H9 (cell line): ENCODE results near the gene FOXO1. TPM values are rescaled to one million over a fixed set of nuclear protein-coding genes. Genes with fewer than 3 reads are reported as not detected.

Experiments
- DNase-seq: peaks from one replicate; pipeline ENCODE4 v3.0.0-alpha.2; 2017
- H2AFZ ChIP-seq: one replicate; pipeline ENCODE4 v1.6.1; 2013; ENCODE audit warnings: mild to moderate bottlenecking, low read length, control low read depth, moderate library complexity
- H2AK5ac ChIP-seq: 2 replicates; pipeline ENCODE4 v1.6.1; 2013; ENCODE audit warnings: low read length, control low read depth, mixed read lengths; ENCODE audit not compliant: insufficient read length
- H2BK120ac ChIP-seq: one replicate; pipeline ENCODE4 v1.6.1; 2013; ENCODE audit warnings: low read depth, mild to moderate bottlenecking, low read length, control low read depth, inconsistent platforms; ENCODE audit not compliant: poor library complexity, severe bottlenecking
- H2BK12ac ChIP-seq: 2 replicates; pipeline ENCODE4 v1.6.1; 2013; ENCODE audit warnings: low read length, control low read depth, mixed read lengths, low read depth; ENCODE audit not compliant: insufficient read length
- H2BK15ac ChIP-seq: 2 replicates; pipeline ENCODE4 v1.6.1; 2013; ENCODE audit warnings: low read depth, low read length, control low read depth
- H2BK20ac ChIP-seq: one replicate; pipeline ENCODE4 v1.6.1; 2013; ENCODE audit warnings: low read depth, mild to moderate bottlenecking, low read length, control low read depth, inconsistent platforms; ENCODE audit not compliant: poor library complexity, severe bottlenecking
- H2BK5ac ChIP-seq: 2 replicates; pipeline ENCODE4 v1.6.1; 2013; ENCODE audit warnings: low read length, control low read depth, mixed read lengths; ENCODE audit not compliant: insufficient read length
- H3K14ac ChIP-seq: 2 replicates; pipeline ENCODE4 v1.6.1; 2013; ENCODE audit warnings: low read length, control low read depth; ENCODE audit not compliant: insufficient read depth
- H3K18ac ChIP-seq: 2 replicates; pipeline ENCODE4 v1.6.1; 2013; ENCODE audit warnings: low read depth, mild to moderate bottlenecking, mixed read lengths, low read length, control low read depth; ENCODE audit not compliant: insufficient read length
- H3K23ac ChIP-seq: 2 replicates; pipeline ENCODE4 v1.6.1; 2013; ENCODE audit warnings: low read length, control low read depth, mixed read lengths, low read depth; ENCODE audit not compliant: insufficient read length
- H3K23me2 ChIP-seq: 2 replicates; pipeline ENCODE4 v1.6.1; 2013; ENCODE audit warnings: low read depth, mild to moderate bottlenecking, mixed read lengths, low read length, control low read depth; ENCODE audit not compliant: insufficient read length, poor library complexity, severe bottlenecking
- H3K27ac ChIP-seq: 2 replicates; pipeline ENCODE4 v1.5.1; 2013; ENCODE audit warnings: low read length, control low read depth, mixed read lengths, low read depth; ENCODE audit not compliant: insufficient read length
- H3K27me3 ChIP-seq: 2 replicates; pipeline ENCODE4 v1.6.1; 2013; ENCODE audit warnings: low read length, control low read depth, inconsistent platforms; ENCODE audit not compliant: insufficient read depth
- H3K4ac ChIP-seq: 2 replicates; pipeline ENCODE4 v1.6.1; 2013; ENCODE audit warnings: low read depth, mild to moderate bottlenecking, control low read depth, inconsistent platforms, low read length, moderate library complexity
- H3K4me1 ChIP-seq: 2 replicates; pipeline ENCODE4 v1.6.1; 2013; ENCODE audit warnings: low read length, control low read depth, inconsistent platforms; ENCODE audit not compliant: insufficient read depth
- H3K4me2 ChIP-seq: 2 replicates; pipeline ENCODE4 v1.6.1; 2013; ENCODE audit warnings: low read length, control low read depth, mixed read lengths; ENCODE audit not compliant: insufficient read length, insufficient read depth
- H3K56ac ChIP-seq: 2 replicates; pipeline ENCODE4 v1.6.1; 2013; ENCODE audit warnings: low read depth, mild to moderate bottlenecking, mixed read lengths, low read length, control low read depth; ENCODE audit not compliant: insufficient read length
- H3K79me1 ChIP-seq: 2 replicates; pipeline ENCODE4 v1.6.1; 2013; ENCODE audit warnings: low read depth, mild to moderate bottlenecking, moderate library complexity, low read length, control low read depth, inconsistent platforms; ENCODE audit not compliant: insufficient read depth, poor library complexity, severe bottlenecking
- H3K79me2 ChIP-seq: 2 replicates; pipeline ENCODE4 v1.6.1; 2013; ENCODE audit warnings: low read length, control low read depth, inconsistent platforms; ENCODE audit not compliant: insufficient read depth
- H3K9ac ChIP-seq: 2 replicates; pipeline ENCODE4 v1.6.1; 2013; ENCODE audit warnings: low read length, control low read depth, mixed read lengths; ENCODE audit not compliant: insufficient read length; ENCODE audit errors: extremely low read depth
- H3K9me3 ChIP-seq: one replicate; pipeline ENCODE4 v1.6.1; 2013; ENCODE audit warnings: low read depth, low read length, inconsistent platforms; ENCODE audit not compliant: control insufficient read depth
- H3T11ph ChIP-seq: one replicate; pipeline ENCODE4 v1.6.1; 2013; ENCODE audit warnings: mild to moderate bottlenecking, low read length, control low read depth, inconsistent platforms
- H4K20me1 ChIP-seq: one replicate; pipeline ENCODE4 v1.6.1; 2013; ENCODE audit not compliant: control insufficient read depth, insufficient read length, insufficient read depth
- H4K5ac ChIP-seq: 2 replicates; pipeline ENCODE4 v1.6.1; 2013; ENCODE audit warnings: low read depth, mild to moderate bottlenecking, mixed read lengths, low read length, control low read depth; ENCODE audit not compliant: insufficient read length
- H4K8ac ChIP-seq: replicated peaks from 2 replicates; pipeline ENCODE4 v1.6.1; 2013; ENCODE audit warnings: low read length, control low read depth, mixed read lengths, low read depth; ENCODE audit not compliant: insufficient read length
- H4K91ac ChIP-seq: 2 replicates; pipeline ENCODE4 v1.6.1; 2013; ENCODE audit warnings: low read depth, mild to moderate bottlenecking, moderate library complexity, mixed read lengths, low read length, control low read depth; ENCODE audit not compliant: insufficient read length
- H3K27ac Mint-ChIP-seq, 3 experiments: 2 replicates in 2 of 3; 3 replicates in 1 of 3; pipeline ENCODE4 v1.8.0; 2020 to 2021; ENCODE audit warnings: mixed read lengths in 3 of 3, mild to moderate bottlenecking in 1 of 3, moderate library complexity in 1 of 3
- H3K27me3 Mint-ChIP-seq: 2 replicates; pipeline ENCODE4 v1.8.0; 2021; ENCODE audit warnings: low read depth, mild to moderate bottlenecking, moderate library complexity, mixed read lengths
- H3K36me3 Mint-ChIP-seq, 3 experiments: 2 replicates in 2 of 3; 3 replicates in 1 of 3; pipeline ENCODE4 v1.8.0; 2020 to 2021; ENCODE audit warnings: low read depth in 3 of 3, mixed read lengths in 3 of 3; ENCODE audit not compliant: insufficient read depth in 1 of 3
- H3K4me1 Mint-ChIP-seq, 2 experiments: 2 replicates each; pipeline ENCODE4 v1.8.0; 2020; ENCODE audit warnings: mixed read lengths in 2 of 2
- H3K4me3 Mint-ChIP-seq, 2 experiments: 2 replicates in 1 of 2; 3 replicates in 1 of 2; pipeline ENCODE4 v1.8.0; 2020 to 2021; ENCODE audit warnings: mild to moderate bottlenecking in 2 of 2, mixed read lengths in 2 of 2, moderate library complexity in 1 of 2
- H3K9me3 Mint-ChIP-seq, 2 experiments: 2 replicates in 1 of 2; 3 replicates in 1 of 2; pipeline ENCODE4 v1.8.0; 2020; ENCODE audit warnings: mild to moderate bottlenecking in 2 of 2, mixed read lengths in 2 of 2, moderate library complexity in 1 of 2
- CTCF ChIP-seq: fragments of 200-600 bp; sonication (generic); conservative IDR thresholded peaks from 3 replicates; pipeline ENCODE4 v1.8.0; 2021; ENCODE audit warnings: antibody characterized with exemption, mild to moderate bottlenecking
- WGBS: extraction: QIAGEN DNeasy Blood & Tissue Kit; methylation state at CpG from one replicate; pipeline ENCODE4 v1.1.7; 2013; ENCODE audit warnings: missing lambda C conversion rate, low lambda C conversion rate, mixed read lengths; ENCODE audit not compliant: insufficient read length; ENCODE audit errors: extremely low coverage; 5-methylcytosine and 5-hydroxymethylcytosine counted together
- total RNA-seq: library from RNA; stranded (reverse); gene quantifications from 2 replicates; pipeline ENCODE4 v1.2.1, GENCODE V29; 2021

FOXO1 gene
- total RNA-seq, 1 experiment from 2014 or later = 44.6 TPM

- Histone ChIP-seq H3K23me2 (no peaks in the 10 kb centered on the region), H3K79me2 (peaks cover 55% of the 10 kb centered on the region), H3K9me3 (no peaks in the 10 kb centered on the region), H3K23ac (no peak overlapping the region), H3K14ac (no peak overlapping the region), H3K4ac (no peak overlapping the region), H3K27me3 (no peaks in the 10 kb centered on the region), H3K27ac (no peak overlapping the region), H3K79me1 (peaks cover 4% of the 10 kb centered on the region), H4K8ac (no peak overlapping the region), H3K56ac (no peak overlapping the region), H2AK5ac (no peak overlapping the region), H4K20me1 (no peaks in the 10 kb centered on the region), H2BK120ac (no peak overlapping the region), H3K9ac (no peak overlapping the region), H2AFZ (no peak overlapping the region), H2BK5ac (no peak overlapping the region), H2BK15ac (no peak overlapping the region), H4K91ac (no peak overlapping the region), H2BK20ac (no peak overlapping the region), H2BK12ac (no peak overlapping the region), H3K18ac (no peak overlapping the region), H4K5ac (no peak overlapping the region), H3K4me2 (no peak overlapping the region), H3T11ph (no peak overlapping the region), H3K4me1 (peaks cover 13% of the 10 kb centered on the region)
- DNase-seq = no peak
- no CpG with 5 or more reads among the region's 6 CpGs for WGBS
- H3K9me3 Mint-ChIP-seq = no peaks in the 10 kb centered on the region
- H3K36me3 Mint-ChIP-seq = no peaks in the 10 kb centered on the region; a peak in 2 of 7 replicates
- H3K4me3 Mint-ChIP-seq = no peak overlapping the region
- no peak for TF ChIP-seq CTCF
- H3K27me3 Mint-ChIP-seq = no peaks in the 10 kb centered on the region
- H3K4me1 Mint-ChIP-seq = peaks cover 68% of the 10 kb centered on the region in 2 experiments
- peak overlapping the region; percentile 13 to 88 (median 87); a peak in 4 of 7 replicates for H3K27ac Mint-ChIP-seq
Measured at GRCh38 chr13:40571338-40571963, 95.0 kb downstream of the FOXO1 start.
